Epithelial cell of proximal tubule (primary cell): Measurements from ENCODE around the gene ASCC1. TPM values are rescaled to one million over a fixed set of nuclear protein-coding genes. Genes with fewer than 3 reads are reported as not detected.
"Not testable (repeated sequence)": the region's sequence is repeated elsewhere in the genome, so short reads cannot be mapped to it uniquely, and the experiment has no call there.

Experiments
- DNase-seq: peaks from one replicate; pipeline ENCODE4 v3.0.0-alpha.2; 2011; ENCODE audit warnings: low read depth
- H3K4me3 ChIP-seq: 2 replicates; pipeline ENCODE4 v1.5.1; 2011; ENCODE audit warnings: low read depth, mild to moderate bottlenecking, low read length
- total RNA-seq: library from RNA; depleted of rRNA; stranded (reverse); fragments of >200 nt; gene quantifications from 2 replicates; pipeline ENCODE4 v1.2.3, GENCODE V29; 2015
- TF ChIP-seq, protein P1 (sequence below): conservative IDR thresholded peaks from 2 replicates; pipeline ENCODE4 v1.5.1; 2012; ENCODE audit warnings: low read depth, mild to moderate bottlenecking, low read length

ASCC1 gene
- total RNA-seq, 1 donor from 2014 or later, result 21.4 TPM

DNA sequence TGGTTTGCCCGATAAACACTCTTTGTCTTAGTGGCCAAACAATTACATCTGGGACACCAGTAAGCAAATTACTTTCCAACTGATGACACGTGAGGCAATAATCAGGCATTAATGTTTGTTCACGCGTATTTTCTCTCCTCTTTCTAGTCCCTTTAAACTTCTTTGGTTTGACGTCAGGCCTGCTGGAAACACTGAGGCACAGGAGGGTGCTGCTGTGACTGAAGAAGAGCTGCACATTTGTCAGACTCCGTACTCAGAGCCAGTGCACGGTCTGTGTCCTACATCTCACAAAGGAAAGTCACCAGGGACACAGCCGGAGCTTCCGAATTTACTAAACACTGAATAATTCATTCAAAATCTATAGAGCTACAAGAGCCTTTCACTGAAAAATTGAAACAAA lies 57.9 kb downstream of the ASCC1 start:
- no peak for DNase-seq
- TF ChIP-seq, protein P1, sequence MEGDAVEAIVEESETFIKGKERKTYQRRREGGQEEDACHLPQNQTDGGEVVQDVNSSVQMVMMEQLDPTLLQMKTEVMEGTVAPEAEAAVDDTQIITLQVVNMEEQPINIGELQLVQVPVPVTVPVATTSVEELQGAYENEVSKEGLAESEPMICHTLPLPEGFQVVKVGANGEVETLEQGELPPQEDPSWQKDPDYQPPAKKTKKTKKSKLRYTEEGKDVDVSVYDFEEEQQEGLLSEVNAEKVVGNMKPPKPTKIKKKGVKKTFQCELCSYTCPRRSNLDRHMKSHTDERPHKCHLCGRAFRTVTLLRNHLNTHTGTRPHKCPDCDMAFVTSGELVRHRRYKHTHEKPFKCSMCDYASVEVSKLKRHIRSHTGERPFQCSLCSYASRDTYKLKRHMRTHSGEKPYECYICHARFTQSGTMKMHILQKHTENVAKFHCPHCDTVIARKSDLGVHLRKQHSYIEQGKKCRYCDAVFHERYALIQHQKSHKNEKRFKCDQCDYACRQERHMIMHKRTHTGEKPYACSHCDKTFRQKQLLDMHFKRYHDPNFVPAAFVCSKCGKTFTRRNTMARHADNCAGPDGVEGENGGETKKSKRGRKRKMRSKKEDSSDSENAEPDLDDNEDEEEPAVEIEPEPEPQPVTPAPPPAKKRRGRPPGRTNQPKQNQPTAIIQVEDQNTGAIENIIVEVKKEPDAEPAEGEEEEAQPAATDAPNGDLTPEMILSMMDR, result no peak
- no peak overlapping the region for H3K4me3 ChIP-seq

DNA sequence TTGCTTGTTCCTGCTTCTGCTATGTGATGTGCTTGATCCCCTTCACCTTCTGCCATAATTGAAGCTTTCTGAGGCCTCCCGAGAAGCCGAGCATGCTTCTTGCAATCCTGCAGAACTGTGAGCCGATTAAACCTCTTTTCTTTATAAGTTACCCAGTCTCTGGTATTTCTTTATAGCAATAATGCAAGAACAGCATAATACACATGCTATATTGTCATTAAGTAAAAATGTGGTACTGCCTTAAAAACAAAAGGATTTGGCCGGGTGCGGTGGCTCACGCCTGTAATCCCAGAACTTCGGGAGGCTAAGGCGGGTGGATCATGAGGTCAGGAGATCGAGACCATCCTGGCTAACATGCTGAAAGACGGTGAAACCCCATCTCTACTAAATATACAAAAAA lies 59.9 kb downstream of the ASCC1 start:
- TF ChIP-seq, protein P1, result no peak
- no peak for DNase-seq
- H3K4me3 ChIP-seq, result no peak overlapping the region

DNA sequence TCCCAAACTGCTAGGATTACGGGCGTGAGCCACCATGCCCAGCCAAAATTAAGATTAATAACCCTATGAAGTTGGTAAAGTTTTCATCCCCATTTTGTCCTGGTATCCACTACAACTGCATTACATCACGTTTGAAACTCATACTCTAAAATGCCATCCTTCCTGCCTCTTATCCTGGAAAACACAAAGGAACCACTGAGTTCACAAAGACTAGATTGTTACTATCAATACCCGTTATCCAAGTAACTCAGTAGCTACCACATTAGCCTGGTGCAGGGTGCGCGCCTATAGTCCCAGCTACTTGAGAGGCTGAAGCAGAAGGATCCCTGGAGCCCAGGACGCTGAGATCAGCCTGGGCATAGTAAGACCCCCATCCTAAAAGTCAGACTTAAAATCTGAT lies 63.8 kb downstream of the ASCC1 start:
- TF ChIP-seq, protein P1, result no peak
- no peak overlapping the region for H3K4me3 ChIP-seq
- DNase-seq, result no peak

DNA sequence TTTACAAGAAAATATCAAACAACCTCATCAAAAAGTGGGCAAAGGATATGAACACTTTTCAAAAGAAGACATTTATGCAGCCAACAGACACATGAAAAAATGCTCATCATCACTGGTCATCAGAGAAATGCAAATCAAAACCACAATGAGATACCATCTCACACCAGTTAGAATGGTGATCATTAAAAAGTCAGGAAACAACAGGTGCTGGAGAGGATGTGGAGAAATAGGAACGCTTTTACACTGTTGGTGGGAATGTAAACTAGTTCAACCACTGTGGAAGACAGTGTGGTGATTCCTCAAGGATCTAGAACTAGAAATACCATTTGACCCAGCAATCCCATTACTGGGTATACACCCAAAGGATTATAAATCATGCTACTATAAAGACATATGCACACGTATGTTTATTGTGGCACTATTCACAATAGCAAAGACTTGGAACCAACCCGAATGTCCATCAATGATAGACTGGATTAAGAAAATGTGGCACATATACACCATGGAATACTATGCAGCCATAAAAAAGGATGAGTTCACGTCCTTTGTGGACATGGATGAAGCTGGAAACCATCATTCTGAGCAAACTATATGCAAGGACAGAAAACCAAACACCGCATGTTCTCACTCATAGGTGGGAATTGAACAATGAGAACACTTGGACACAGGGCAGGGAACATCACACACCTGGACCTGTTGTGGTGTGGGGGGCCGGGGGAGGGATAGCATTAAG lies 65.2 kb downstream of the ASCC1 start:
- not testable (repeated sequence) for H3K4me3 ChIP-seq, DNase-seq

DNA sequence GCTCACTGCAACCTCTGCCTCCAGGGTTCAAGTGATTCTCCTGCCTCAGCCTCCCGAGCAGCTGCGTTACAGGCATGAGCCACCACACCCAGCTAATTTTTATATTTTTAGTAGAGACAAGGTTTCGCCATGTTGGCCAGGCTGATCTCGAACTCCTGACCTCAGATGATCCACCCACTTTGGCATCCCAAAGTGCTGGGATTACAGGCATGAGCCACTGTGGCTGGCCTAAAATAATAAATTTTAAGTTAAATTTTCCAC lies 68.8 kb downstream of the ASCC1 start:
- not testable (repeated sequence) for DNase-seq, H3K4me3 ChIP-seq

DNA sequence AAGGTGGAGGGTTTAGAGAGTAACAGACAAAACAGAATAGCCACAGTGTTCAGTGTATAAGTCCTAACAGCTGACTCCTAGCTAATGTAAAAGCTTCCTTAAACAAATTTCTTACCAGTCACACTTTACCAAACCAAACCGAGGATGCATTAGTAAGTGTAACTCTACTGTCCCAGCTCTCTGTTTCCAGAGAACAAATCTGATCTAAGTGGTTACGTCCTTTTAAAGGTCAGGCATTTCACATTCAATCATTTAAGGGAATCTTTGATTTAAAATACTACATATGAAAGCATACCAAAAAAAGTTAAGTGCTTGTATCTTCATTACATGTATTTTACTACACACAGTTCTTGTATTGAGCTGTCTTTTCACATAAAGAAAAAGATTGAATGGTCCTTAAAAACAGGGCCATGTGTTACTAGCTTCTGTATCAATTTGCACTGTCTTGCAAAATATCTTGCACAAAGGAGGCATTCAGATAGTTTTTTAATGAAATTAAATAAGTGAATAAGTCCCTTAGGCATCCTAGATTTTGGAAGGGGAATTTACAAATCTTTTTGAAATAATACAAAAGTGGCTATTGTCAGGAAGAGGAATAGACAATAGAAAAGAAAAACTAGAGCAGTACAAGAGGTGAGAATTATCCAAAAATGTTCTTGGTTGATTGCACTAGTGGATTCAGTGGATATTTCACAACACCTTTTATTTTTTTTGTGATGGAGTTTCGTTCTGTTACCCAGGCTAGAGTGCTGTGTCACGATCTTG lies 69.3 kb downstream of the ASCC1 start:
- TF ChIP-seq, protein P1, result no peak
- no peak overlapping the region for H3K4me3 ChIP-seq
- DNase-seq, result no peak

DNA sequence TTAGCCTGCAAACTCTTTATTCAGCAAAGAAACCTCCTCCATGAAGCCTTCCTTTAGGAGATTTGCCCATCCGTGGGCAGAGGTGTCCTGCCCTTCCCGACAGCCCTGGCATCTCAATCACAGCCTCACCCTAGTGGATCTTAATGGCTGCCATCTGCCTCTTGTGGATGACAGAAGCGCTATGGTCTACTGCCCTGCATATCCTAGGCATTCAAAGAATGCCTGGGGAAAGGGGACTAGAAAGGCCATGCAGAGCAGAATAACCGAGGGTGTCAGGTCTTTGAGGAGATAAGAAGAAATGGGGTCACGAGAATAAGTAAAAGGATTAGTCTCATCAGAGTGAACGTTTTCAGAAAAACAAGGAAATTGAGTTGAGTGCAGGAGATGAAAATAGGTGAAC lies 70.0 kb downstream of the ASCC1 start:
- DNase-seq, result no peak
- no peak overlapping the region for H3K4me3 ChIP-seq
- TF ChIP-seq, protein P1, result peak; percentile 13

DNA sequence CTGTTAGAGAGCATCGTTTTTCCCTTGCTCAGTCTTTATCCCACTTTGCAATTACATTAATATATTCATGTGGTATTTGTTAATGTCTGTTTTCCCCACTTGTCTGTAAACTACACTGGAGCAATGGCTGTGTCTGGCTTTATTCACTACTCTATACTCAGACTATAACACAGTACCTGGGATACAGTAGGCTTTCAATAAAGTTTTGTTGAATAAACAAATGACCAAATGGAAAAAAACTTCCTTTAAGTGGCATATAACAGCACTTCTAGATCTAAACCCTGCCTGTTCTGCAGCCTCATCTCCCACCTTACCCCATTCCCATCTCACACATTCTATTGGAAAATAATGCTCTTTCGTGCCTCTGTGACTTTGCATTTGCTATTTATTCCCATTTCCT lies 70.4 kb downstream of the ASCC1 start:
- H3K4me3 ChIP-seq, result no peak overlapping the region
- TF ChIP-seq, protein P1, result no peak
- DNase-seq, result no peak
